HG03280 (cell line): ENCODE results near the gene SEZ6L.
A peak's percentile ranks its signal among the peaks of the same experiment; 100 is the strongest.

Experiments
- ATAC-seq: cut with Tn5 transposase; IDR thresholded peaks from one replicate; pipeline ENCODE4 v1.9.1; 2021; ENCODE audit warnings: mild to moderate bottlenecking, moderate library complexity; ENCODE audit not compliant: unreplicated experiment

The SEZ6L gene

GRCh38 chr22:26416256-26416655 lies 247.0 kb downstream of the SEZ6L start:
- ATAC-seq = no peak

GRCh38 chr22:26416670-26417276 lies 247.5 kb downstream of the SEZ6L start:
- ATAC-seq = no peak

DNA sequence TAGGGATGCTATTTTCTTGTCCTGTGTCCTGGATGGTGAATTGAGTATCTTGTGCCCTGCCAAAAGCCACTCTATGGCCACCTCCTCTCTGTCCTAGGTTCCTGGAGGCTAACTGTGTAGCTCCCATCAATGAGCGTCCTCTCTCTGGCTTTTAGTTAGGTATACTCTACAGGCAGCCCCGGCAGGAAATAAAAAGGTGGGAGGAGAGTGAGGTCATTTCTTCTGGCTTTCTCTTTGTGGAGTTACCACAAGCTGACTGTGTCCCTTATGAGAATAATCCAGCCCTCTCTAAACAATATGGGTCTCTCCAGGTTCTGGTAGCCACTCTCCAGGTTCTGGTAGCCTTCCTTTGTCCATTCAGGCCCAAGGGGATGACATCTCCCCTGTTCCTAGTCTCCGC lies 248.1 kb downstream of the SEZ6L start:
- ATAC-seq = no peak

- ATAC-seq = no peak
These were observed 249.4 kb downstream of the SEZ6L start for GRCh38 chr22:26418620-26419019.

DNA sequence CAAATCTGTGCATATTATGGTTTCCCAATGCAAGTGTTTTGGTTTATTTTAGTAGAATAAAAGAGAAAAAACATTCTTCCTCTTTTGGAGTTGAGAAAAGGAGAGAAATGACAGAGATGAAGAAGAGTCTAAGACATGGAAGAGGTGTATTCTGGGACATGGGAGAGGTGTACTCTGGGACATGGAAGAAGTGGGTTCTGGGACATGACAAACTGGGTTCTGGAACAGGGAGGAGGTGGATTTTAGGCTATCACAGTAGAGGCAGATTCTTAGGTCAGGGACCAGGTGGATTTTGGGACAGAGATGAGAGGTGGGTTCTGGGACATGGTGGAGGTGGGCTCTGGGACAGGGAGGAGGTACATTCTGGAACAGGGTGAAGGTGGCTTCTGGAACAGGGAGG lies 257.7 kb downstream of the SEZ6L start:
- no peak for ATAC-seq

DNA sequence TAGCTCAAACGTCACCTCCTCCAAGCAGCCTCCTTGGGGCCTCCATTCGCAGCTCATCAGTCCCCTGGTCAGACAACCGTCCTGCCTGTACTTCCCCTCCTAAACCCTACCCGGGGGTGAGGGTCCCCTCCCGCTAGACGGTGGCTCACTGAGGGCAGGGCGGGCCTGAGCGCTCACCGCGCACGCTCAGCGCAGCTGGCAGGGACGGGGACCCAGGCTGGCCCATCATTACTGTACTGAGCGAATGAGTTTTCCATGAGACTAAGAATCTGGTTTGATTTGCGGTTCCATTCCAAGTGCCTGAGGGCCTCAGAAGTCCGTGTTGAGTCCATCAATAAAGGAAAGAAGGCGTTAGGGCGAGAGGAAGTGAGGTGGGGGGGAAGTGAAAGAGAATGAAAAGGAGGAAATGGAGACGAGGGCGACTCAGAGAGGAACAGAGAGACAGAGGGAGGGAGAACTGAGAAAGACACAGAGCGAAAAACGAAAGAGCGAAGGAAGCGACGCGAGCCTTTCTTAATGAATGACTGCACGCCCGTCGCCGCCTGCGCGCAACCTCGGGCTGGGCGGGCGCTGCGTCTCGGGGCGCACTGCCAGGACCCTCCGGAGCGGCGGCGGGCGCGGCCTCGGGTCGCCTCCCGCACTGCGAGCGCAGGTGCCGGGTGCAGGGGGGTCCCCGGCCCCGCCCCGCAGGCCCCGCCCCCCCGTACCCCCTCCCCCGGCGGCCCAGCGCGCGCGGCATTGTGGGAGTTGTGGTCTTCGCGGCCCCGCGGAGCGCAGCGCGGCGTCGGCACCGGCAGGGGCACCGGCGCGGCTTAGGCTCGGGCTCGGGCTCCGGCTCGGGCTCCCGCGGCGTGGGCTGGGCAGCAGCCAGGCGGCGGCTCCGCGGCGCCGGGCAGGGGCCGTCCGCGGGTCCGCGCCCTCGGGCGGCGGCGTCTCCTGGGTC lies 259.5 kb downstream of the SEZ6L start, which contains the start of gene ASPHD2:
ASPHD2 (plus strand) TSS at position 746 of the 943 bp plus-strand sequence. CDS start 4,356 bp downstream, outside the sequence.
- peak; percentile 72 for ATAC-seq

DNA sequence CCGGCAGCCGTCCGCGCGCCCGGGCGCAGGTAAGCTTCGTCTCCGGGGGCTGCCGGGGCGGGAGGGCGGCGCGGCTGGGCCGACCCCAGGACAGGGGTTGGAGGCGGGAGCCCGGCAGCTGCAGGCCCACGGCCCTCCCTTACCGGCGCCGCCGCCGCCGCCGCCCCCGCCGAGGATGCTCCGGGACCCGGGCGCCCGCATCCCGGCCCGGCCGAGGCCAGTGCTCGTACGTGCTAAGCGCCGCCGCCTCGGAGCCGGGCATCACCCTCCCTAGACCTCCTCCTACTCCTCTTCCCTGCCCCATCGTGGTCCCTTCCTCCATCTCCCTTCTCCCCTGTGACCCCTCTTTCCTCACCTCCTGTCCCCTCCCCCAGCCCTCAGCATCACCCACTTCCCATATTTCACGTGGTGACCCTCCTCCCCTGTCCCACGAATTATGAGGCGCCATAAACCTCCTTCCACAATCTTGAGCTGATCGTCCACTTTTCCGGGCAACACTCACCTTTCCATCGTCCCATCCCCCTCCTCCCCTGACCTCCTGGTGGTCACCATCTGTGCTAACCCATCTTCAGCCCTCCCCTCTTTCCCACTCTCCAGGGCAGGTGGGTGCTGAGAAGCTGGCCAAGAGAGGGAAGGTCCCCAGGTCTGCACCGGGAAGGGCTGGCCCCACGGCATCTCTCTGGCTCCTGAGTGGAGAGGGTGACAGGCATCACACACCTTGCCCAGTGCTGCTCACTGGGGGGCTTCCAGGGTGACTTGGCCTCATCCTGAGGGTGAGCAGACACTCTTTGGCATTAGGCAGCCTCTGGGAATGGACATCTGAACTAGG lies 260.4 kb downstream of the SEZ6L start:
- ATAC-seq = peak; percentile 18

DNA sequence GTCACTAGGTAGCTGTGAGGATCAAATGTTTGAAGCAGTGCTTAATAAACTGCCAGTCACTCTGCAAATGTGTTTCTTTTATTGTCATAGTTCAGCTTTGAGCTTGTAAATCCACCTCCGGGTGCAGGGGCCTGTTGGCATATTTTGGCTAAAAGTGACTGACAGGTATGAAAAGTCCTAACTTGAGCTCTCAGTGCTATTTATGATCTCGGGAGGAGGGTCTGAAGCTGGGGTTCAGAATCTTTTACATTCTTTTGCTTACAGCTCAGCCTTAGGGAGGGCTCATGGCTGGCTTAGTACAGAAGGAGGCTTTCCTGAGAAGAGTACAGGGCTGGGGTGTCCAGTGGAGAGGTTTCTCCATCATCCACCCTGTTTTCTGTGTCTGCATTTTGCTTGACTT lies 261.3 kb downstream of the SEZ6L start:
- no peak for ATAC-seq

DNA sequence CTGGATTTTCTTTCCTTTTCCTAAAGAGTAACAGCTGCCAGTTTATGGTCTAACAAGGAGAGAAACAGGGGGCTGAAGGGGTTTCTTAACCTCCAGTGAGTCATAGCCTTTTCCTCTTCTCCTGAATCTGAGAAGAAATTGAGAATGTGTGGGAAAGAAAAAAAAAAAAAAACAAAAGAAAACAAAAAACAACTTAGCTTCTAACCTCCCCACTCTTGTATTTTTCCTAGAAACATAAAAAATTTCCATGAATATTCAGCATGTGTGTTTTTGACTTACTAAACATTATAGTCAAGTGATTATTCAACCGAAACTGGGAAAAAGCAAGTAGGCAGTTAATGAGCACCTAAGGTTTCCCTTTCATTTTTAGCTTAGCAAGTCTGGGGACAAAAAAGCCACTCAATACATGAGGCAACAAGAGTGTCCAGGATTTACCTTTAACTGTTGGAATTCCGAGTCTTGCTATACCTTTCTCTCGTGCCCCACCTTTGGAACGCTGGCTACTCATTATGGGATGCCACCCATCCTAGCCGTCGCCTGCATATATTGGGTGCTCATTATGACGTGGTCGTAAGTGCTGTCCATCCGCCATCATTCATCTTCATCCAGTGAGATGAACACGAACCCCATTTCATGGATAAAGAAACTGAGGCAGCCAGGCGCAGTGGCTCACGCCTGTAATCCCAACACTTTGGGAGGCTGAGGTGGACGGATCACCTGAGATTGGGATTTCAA lies 262.2 kb downstream of the SEZ6L start:
- no peak for ATAC-seq

GRCh38 chr22:26432619-26433311 lies 263.5 kb downstream of the SEZ6L start:
- no peak for ATAC-seq
